GM20000 (cell line): ENCODE data around the gene RALY.

ENCODE experiments used
- DNase-seq: peaks from one replicate; pipeline ENCODE4 v3.0.0; 2012; ENCODE audit warnings: low spot score
- TF ChIP-seq, protein P1 (sequence below): IDR thresholded peaks from 2 replicates; pipeline ENCODE4 v1.5.1; 2012; ENCODE audit warnings: mild to moderate bottlenecking, control low read depth; ENCODE audit errors: extremely low read depth, missing control alignments

RALY gene

DNA sequence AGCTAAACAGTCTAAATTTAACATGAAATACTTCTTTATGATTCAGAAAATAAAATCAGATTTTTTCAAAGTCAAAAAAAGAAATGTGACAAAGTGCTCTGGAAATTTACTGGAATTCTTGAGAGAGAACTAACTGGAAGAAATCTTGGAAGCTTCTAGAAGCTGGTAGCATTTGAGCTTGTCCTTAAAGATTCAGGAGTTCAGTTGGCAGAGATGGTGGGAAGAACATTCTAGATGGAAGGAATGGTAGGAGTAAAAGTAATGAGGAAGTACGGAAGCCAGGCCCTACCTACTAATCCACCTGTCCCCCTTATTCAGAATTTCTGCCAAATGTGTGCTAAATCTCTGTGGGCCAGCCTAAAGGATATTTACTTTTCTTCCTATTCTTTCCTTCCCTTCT lies 21.2 kb downstream of the RALY start:
- TF ChIP-seq, protein P1, sequence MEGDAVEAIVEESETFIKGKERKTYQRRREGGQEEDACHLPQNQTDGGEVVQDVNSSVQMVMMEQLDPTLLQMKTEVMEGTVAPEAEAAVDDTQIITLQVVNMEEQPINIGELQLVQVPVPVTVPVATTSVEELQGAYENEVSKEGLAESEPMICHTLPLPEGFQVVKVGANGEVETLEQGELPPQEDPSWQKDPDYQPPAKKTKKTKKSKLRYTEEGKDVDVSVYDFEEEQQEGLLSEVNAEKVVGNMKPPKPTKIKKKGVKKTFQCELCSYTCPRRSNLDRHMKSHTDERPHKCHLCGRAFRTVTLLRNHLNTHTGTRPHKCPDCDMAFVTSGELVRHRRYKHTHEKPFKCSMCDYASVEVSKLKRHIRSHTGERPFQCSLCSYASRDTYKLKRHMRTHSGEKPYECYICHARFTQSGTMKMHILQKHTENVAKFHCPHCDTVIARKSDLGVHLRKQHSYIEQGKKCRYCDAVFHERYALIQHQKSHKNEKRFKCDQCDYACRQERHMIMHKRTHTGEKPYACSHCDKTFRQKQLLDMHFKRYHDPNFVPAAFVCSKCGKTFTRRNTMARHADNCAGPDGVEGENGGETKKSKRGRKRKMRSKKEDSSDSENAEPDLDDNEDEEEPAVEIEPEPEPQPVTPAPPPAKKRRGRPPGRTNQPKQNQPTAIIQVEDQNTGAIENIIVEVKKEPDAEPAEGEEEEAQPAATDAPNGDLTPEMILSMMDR = no peak
- no peak for DNase-seq

- no peak for DNase-seq
- TF ChIP-seq, protein P1 = no peak
These were observed 22.0 kb downstream of the RALY start for GRCh38 chr20:34015401-34016335.

DNA sequence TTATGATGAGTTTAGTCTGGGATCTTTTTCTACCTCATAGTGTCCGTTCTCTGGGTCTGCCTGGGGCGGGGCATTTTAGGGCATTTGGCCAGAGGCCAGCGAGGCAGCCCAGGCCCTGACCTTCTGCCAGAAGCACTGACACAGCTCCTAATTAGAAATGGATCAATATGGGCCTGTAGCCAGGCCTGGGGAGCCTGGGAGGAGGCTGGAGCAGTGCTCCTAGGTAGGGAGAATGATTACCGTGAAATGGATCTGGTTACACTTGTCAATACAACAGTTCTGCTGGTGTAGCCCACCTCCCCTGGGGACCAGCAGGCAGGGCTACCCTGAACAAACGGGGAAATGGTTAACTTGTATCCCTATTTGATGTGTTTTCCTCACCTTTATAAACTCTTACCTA lies 23.0 kb downstream of the RALY start:
- TF ChIP-seq, protein P1 = no peak
- no peak for DNase-seq

- TF ChIP-seq, protein P1 = no peak
- DNase-seq = no peak
These were observed 23.9 kb downstream of the RALY start for GRCh38 chr20:34017610-34018009.

DNA sequence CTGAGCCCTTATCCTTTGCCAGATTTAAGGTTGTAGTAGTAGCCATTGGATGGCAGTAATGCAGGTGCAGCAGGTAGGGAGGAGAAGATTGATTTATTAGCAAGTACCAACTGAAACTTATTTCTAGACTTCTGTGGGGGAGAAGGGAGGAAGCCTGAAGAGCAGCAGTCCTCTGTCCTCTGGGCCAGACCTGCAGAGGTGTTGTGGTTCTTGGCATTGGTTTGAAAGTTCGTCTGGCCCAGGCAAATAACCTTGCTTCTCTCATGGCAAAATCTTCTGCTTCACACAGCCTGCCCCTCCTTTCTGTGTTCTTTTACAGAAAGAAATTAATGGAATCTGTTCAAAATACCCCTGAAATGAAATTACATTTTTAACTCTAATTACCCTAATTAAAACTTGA lies 24.5 kb downstream of the RALY start:
- TF ChIP-seq, protein P1 = no peak
- DNase-seq = no peak

- DNase-seq = peak; percentile 61
- TF ChIP-seq, protein P1 = no peak
These were observed 28.6 kb downstream of the RALY start for GRCh38 chr20:34022151-34022838.

- TF ChIP-seq, protein P1 = no peak
- DNase-seq = no peak
These were observed 29.1 kb downstream of the RALY start for GRCh38 chr20:34022839-34023234.
